NCI-H82 treated with DMSO at 0.1 percent for 48 hours (cell line): ENCODE measurements around the gene ALDH7A1.
"Not testable (repeated sequence)": the region's sequence is repeated elsewhere in the genome, so short reads cannot be mapped to it uniquely, and the experiment has no call there.

Experiments
- DNase-seq: peaks from one replicate; lab custom pipeline; 2025; ENCODE audit not compliant: unreplicated experiment; lab: John Stamatoyannopoulos, UW

ALDH7A1 gene

DNA sequence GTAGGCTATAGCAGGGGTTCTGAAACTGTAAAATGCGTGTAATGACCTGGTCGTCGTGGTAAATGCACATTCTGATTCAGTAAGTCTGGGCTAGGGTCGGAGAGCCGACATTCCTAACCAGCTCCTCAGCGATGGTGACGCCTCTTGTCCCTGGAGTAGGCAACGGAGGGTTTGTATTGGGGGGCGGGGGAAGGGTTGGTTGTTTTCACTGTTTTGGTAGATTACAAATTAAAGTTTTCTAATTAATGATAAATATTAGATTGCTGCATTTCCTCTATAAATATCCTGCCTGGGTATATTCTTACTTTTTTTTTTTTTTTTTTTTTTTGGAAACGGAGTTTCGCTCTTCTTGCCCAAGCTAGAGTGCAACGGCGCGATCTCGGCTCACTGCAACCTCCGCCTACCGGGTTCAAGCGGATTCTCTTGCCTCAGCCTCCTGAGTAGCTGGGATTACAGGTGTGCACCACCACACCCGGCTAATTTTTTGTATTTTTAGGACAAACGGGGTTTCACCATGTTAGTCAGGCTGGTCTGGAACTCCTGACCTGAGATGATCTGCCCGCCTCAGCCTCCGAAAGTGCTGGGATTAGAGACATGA is 566 bp upstream of the ALDH7A1 start:
- DNase-seq = no peak

DNA sequence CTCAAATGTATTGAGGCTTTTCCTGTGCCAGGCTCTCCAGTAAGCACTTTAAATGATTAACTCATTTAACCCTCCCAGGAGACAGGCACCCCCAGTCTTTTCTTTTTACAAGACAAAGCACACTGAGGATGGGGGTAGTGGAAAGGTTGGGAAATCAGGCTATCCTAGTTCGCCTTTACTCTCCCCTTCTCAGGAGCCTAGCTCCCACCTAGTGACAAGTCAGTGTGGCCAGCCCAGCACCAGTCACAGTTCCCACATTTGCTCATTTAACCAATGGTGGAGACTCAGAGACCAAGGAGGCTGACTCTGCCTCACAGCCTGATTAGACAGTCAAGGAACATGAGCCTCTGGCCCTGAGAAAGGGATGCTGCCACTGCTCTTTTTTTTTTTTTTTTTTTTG is 3.5 kb downstream of the ALDH7A1 start:
- DNase-seq = no peak

DNA sequence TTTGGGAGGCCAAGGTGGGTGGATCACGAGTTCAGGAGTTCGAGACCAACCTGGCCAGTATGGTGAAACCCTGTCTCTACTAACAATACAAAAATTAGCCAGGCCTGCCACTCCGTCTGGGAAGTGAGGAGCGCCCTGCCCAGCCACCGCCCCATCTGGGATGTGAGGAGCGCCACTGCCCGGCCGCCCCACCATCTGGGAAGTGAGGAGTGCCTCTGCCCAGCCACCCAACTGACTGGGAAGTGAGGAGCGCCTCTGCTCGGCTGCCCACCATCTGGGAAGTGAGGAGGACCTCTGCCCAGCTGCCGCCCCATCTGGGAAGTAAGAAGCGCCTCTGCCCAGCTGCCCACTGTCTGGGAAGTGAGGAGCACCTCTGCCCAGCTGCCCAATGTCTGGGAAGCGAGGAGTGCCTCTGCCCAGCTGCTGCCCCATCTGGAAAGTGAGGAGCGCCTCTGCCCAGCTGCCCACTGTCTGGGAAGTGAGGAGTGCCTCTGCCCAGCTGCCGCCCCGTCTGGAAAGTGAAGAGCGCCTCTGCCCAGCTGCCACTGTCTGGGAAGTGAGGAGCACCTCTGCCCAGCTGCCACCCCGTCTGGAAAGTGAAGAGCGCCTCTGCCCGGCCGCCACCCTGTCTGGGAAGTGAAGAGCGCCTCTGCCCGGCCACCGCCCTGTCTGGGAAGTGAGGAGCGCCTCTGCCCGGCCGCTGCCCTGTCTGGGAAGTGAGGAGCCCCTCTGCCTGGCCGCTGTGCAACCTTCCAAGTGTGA is 5.3 kb downstream of the ALDH7A1 start:
- no peak for DNase-seq

DNA sequence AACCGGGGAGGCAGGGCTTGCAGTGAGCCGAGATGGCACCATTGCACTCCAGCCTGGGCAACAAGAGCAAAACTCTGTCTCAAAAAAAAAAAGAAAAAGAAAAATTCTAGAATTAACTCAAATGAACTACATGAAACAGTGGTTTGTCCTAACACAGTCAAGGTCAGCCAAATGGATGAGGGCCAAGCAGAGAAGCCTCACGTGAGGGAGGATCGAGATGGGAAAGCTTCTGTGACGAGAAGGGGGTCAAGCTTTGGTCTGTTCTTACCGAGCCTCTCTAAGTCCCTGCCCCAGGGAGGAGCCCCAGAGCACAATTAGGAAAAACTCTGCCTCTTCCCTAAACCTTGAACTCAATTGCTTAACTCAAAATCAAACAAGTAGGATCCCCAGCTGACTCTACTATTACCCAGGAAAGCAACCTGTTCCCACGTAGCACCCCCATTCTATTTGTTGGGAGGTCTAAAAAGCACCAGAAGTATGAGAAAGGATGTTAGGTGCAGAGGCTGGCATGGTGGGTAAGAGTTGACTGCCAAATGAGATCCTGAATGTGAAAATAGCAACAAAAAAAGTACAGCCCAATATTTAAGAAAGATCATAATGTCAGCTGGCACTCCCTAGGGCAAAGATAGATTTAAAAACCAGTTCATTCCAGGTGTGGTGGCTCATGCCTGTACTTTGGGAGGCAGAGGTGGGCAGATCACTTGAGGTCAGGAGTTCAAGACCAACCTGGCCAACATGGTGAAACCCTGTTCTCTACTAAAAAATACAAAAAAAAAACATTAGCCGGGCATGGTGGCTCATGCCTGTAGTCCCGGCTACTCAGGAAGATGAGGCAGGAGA is 7.2 kb downstream of the ALDH7A1 start:
- no peak for DNase-seq

DNA sequence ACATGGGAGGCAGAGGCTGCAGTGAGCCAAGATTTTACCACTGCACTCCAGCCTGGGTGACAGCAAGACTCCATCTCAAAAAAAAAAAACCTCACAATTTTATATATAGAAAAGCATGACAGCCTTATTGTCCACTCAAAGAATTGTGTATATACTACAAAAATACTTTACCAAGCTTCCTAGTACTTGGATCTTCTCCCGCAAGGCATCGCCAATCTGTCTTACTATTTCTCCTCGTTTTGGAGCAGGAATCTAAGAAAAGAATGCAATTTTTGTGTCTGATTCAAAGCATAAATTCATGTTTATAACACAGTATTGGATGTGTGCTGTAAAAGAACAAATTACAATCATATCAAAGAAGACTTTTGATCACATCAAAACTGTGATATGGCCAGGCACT is 11.3 kb downstream of the ALDH7A1 start:
- no peak for DNase-seq

DNA sequence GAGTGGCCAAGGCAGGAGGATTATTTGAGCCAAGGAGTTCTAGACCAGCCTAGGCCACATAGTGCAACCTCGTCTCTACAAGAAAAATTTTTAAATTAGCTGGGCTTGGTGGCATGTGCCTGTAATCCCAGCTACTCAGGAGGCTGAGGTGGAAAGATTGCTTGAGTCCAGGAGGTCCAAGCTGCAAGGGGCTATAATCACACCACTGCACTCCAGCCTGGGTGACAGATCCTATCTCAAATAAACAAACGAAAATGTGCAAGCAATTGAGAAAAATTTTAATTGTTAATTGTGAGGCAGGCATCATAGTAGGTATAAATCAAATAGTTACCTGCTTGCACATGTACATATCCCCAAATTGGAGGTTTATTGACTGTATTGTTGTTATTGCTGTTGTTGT is 15.3 kb downstream of the ALDH7A1 start:
- no peak for DNase-seq

DNA sequence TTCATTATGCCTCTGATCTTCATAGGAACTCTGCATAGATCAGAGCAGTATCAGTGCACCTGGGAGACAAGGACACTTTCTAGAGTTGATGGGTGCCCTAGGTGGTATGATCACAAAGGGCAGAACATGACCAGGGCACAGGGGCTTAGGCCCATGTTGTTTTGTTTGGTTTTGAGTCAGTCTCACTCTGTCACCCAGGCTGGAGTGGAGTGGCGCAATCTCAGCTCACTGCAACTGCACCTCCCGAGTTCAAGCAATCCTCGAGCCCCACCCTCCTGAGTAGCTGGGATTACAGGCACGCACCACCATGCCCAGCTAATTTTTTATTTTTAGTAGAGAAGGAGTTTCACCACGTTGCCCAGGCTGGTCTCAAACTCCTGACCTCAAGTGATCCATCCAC is 17.6 kb downstream of the ALDH7A1 start:
- DNase-seq = no peak

DNA sequence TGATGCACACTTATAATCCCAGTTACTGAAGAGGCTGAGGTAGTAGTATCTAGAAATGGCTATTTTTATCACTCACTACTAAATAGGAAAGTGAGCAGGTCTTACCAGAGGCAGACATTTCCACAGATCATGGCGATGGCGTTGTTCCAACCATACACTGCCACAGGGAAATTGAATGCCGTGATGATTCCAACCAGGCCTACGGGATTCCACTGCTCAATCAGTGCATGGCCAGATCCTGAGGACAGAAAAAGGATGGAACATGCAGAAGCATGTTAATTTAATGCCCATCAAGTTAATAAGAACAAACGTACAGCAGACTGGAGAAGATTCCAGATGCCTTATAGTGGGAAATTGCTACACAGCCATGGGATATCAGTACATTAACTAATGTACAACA is 18.0 kb downstream of the ALDH7A1 start:
- DNase-seq = no peak

DNA sequence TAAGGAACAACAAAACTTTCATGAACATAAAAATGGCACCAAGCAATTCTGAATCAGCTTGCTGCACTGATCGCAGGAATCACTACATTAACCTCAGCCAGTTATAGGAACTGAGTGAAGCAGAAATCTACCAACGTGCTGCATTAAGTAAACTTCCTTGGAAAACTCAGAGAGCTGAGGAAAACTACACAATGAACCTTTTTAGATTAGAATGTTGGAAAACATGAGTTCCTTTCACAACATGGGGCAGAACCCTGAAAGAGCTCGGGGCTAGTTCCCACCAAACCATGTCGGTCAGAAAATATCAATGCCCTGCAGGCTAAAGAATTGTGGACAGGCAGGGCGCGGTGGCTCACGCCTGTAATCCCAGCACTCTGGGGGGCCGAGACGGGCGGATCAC is 19.4 kb downstream of the ALDH7A1 start:
- DNase-seq = no peak

DNA sequence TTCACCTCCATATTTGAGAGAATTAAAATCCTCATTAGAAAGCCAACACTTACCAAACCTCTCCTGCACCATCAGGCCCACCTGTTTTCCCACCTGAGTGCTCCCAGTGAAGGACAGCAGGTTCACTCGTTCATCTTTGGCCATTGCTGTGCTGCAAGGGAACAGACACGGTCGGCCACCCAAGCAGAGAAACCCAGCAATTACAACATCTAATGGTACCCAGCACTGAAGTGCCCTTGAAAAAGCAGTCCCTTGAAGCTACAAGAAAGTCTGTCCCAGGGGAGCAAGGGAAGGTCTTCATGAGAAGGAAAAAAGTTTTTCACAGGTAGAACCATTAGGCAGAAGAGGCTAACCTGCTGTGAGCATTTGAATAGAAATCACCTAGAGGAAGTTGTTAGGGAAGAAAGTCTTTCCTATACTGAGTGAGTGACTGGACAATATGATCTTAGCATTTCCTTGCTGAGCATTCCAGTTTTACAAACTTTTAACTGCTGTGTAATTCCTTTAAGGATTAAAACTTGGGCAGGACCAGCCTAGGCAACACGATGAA is 26.7 kb downstream of the ALDH7A1 start:
- DNase-seq = no peak

DNA sequence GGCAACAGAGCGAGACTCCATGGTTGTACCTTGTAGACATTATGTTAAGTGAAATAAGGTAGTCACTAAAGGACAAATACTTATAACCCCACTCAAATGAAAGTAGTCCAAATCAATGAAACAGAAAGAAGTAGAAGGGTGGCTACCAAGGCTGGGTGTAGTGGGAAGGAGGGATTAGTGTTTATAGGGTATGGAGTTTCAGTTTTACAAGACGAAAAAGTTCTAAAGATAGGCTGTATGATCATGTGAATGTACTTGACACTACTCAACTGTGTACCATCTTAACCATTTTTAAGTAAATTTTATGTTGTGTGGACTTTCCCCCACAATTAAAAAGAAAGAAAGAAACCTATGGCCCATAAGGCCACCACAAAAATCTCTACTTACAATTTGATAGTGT is 32.2 kb downstream of the ALDH7A1 start:
- DNase-seq = no peak

DNA sequence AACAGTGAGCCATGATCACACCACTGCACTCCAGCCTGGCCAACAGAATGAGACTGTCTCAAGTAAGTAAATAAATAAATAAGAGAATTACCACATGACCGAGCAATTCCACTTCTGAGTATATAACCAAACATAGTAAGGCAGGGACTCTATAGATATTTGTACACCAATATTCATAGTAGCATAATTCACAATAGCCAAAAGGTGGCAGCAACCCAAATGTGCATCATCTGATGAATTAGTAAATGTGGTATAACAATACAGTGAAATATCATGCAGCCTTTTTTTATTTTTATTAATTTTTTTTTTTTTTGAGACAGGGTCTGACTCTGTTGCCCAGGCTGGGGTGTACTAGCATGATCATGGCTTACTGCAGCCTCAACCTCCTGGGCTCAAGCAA is 33.1 kb downstream of the ALDH7A1 start:
- no peak for DNase-seq

DNA sequence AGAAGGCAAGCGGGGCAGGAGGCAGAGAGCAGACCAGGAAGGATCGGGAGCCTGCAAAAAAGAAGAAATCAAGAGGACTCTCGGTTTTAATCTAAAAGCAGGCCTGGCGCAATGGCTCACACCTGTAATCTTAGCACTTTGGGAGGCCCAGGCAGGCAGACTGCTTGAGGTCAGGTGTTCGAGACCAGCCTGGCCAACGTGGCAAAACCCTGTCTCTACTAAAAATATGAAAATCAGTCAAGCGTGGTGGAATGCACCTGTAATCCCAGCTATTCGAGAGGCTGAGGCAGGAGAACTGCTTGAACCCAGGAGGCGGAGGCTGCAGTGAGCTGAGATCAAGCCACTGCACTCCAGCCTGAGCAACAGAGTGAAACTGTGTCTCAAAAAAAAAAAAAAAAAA is 39.9 kb downstream of the ALDH7A1 start:
- DNase-seq = not testable (repeated sequence)

DNA sequence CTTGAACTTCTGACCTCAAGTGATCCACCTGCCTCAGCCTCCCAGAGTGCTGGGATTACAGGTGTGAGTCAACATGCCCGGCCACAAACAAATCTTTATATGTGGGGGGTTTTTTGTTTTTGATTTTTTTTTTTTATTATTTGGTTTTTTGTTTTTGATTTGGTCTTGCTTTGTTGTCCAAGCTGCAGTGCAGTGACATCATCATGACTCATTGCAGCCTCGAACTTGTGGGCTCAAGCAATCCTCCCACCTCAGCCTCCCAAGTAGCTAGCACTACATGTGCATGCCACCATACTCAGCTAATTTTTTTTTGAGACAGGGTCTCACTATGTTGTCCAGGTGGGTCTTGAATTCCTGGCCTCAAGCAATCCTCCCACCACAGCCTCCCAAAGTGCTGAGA is 42.4 kb downstream of the ALDH7A1 start:
- DNase-seq = no peak

DNA sequence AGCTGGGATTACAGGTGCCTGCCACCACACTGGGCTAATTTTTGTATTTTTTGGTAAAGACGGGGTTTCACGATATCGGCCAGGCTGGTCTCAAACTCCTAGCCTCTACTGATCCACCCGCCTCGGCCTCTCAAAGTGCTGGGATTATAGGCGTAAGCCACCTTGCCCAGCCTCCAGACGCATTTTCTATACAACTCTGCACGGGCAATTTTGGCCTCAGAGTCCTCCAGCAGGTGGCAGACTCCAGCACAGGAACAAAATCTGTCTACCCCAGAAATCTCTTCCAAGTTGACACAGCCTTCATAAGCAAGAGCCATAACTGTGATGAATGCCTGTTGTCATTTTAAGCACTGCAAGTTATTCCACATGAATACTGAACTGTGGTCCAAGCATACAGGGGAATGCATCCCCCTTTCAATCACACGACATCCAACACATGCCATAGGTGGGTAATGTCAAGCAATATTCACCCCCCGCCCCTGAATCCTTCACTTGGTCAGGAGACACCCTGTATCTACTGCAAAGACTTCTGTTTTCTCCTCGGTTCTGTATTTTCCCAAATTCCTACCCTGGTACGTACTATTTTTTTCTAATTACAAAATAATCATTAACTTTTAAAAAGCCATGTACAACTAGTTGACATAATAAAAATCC is 50.8 kb downstream of the ALDH7A1 start:
- no peak for DNase-seq

DNA sequence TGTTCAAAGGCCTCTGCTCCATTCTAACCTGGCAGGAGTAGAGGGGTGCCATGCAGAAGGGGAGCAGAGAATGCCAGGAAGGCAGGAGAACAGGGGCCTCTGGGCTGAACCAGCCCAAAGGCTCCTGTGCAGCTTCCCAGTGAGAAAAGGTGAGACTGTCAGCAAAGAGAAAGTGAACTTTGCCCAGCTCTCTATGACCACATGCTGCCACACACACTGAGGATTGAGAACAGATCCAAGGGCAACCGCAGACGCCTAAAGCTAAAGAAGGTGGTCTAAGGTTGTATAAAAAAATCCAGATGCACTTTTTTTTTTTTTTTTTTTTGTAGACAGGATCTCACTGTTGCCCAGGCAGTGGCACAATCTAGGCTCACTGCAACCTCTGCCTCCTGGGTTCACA is 51.4 kb downstream of the ALDH7A1 start:
- DNase-seq = no peak

DNA sequence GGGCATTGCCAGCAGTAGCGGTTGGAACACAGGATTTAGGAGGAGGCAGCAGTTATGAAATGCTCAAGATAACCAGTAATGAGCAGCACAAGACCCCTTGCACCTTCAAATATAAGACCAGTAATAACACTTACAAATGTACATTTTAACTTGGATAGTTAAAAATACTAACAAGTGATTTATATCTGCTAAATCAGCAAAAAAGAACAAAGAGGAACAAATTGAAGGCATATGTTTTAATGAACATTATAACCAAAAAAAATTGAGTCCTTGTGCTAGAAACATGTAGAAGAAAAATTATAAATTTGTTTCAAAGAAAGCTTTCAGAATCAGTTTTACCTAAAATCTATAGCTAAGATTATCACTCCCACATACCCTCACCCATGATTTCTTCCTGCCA is 52.0 kb downstream of the ALDH7A1 start:
- no peak for DNase-seq

DNA sequence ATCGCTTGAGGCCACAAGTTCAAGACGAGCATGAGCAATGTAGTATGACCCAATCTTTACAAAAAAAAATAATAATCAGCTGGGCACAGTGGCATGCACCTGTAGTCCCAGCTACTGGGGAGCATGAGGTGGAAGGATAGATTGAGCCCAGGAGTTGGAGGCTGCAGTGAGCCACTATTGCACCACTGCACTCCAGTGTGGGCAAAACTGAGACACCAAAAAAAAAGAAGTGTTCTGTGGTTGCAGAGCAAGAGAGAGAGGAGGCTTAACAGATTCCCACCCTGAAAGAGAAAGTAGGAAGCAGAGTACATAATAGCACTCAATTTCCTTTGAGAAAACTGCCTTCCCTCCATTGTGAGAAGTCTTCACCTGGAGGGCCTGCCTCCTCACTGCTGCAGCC is 52.6 kb downstream of the ALDH7A1 start:
- DNase-seq = no peak

DNA sequence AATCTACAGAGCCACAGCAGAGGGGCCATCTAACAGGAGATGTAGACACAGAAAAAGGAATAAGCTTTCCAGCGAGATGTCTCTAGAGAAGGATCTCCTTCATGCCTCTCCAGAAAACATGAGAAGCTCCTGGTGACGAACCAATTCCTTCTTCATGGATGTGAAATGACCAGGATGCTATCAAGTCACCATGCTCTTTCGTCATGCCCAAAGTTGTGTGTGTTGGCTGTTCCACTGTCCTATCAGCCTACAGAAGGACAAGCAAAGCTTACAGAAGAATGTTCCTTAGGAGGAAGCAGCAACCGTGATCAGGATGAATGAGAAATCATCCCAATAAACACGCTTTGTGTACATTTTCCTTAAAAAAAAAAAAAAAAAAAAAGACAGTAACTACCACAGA is 54.4 kb downstream of the ALDH7A1 start:
- no peak for DNase-seq

DNA sequence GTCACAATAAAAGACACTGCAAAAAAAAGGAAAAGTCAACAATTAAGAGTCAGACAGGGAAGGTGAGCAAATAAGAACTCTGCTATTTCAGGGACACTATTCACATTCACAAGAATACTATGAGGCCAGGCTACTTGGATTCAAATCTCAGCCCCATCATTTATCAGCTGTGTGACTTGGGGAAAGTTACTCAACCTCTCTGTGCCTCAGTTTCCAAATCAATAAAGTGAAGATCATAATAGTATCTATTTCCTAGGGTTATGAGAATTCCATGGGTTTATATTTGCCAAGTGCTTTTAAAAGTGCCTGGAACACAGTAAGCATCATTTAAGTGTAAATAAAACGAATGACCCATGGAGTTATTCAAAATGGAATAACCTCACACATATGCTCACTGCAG is 56.4 kb downstream of the ALDH7A1 start:
- DNase-seq = no peak

DNA sequence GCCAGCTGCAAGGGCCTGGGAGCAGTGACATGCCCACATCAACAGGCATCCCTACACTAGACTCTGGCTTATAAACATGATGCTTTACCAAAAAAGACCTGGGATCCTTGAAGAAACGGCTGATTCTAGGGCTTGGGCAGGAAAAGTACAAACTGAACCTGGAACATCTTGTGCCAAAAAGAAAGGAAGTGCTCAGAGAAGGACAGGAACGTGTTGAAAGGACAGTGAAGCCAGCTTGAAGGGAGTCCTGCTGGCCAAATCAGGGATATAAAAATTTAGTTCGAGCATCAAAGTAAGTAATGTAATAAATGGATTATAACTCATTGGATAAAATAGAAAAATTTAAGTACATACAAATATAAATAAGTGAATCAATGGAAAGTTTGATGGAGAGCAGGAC is 58.1 kb downstream of the ALDH7A1 start:
- DNase-seq = no peak
